GM19023 (cell line): ENCODE results near the gene URB1.

Source experiments
- ATAC-seq: cut with Tn5 transposase; IDR thresholded peaks from one replicate; pipeline ENCODE4 v1.9.1; 2021; ENCODE audit warnings: mild to moderate bottlenecking, moderate library complexity; ENCODE audit not compliant: unreplicated experiment

URB1 gene

DNA sequence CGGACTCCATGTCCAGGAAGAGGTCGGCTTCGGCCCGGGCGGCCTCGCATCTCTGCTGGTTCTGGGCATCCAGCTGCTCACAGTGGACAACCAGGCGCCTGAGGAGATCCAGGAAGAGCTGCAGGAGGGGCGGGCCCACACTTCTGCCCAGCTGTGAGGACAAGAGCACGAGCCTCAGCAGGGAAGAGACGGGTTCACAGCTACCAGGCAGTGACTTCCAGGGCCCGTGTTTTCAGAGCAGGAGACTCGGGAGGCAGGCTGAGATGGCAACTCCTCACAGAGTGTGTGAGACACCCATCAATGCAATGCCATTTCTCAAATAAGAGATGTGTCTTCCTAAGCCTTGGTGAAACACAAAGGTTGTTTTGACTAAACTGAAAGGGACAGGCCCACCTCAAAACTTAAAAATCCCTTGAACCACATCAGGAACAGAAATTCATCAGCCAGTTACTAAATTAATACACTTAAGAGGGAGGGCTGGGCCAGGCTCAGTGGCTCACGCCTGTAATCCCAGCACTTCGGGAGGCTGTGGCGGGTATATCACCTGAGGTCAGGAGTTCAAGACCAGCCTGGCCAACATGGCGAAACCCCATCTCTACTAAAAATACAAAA lies 43.4 kb downstream of the URB1 start:
- no peak for ATAC-seq

DNA sequence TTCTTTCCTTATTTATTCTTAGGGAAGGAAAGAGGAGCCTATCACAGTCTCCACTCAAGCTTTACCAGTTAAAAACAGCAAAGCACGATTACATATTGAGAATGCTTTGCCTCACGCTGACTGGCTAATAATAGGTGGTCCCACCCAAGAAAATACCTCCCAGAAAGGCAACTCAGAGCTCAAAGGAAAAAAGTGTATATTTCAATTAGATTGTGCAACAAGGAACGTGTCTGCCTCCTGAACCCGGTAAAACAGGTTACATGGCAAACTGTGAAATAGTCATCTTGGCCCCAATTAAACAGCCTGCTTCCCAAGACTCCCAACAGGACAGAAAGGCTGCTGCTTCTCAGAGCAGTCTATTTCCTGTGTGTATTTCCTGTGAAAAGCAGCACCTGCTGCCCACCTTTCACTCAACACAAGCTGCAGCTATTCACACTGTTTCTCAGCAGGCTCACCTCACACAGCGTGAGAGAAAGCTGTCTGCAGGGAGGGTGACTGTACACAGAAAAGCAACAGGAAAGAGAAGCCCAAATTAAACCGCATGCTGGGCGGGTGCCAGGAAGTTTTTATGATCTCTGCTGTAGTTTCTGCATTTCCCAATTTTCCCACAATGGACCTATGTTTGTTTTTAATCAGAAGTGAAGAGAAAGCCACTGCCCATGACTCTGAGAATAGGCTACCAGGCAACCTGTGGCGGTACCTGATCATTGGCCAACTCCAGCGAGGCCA lies 44.0 kb downstream of the URB1 start:
- no peak for ATAC-seq

DNA sequence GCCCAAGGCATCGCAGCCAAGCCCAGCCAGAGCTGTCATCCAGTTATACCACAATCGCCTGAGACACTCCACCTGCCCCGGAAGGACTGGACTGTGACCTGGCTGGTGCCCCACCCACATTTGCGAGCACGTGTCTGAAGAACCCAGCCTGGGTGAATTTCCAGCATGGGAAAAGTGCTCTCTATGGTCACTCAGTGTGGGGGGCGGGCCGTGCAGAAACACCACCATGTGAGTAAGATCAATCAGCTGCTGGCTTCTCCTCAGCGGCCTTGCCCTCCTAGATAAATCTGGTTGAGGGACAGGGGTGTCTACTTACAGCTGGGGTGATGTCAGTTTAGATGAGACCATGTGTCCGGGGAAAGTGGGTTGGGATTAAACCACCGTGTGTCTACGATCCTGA lies 44.8 kb downstream of the URB1 start:
- no peak for ATAC-seq

DNA sequence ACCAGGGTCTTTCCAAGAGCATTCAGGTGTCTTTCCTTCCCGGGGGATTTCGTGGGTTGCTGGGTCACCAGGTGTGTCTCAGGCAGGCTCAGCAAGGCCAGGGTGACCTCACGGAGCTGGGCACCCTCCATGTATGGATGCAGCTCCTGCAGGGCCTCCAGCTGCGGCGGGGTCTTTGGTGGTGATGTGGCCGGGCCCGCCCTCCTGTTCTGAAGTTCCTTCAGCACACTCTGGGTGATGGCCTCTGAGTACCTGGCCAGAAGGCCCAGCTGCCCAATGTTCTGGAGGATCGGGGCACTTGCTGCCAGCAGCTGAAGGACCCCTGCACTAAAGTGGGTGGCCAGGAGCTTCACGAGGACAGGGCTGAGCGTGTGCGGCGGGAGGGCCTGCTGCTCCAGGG lies 45.5 kb downstream of the URB1 start:
- no peak for ATAC-seq

DNA sequence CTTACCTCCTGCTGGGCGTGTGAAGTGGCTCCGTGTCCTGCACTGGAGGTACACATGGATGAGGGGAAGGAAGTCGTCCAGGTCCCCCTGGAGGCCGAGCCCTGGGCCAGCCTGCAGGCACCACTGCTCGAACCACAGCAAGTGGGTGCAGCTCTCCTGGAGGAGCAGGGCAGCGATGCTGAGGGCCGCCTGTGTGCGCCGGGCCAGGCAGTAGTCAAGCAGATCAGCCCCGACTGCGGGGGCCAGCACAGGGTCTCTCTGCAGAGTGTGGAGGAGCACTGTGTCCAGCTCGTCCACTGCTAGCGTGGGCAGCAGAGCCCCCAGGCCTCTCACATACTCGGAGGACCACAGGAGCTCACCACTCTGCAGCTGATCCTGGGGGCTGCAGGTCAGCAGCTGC lies 45.9 kb downstream of the URB1 start:
- ATAC-seq: no peak

GRCh38 chr21:32340863-32341848 lies 51.7 kb downstream of the URB1 start:
- no peak for ATAC-seq

DNA sequence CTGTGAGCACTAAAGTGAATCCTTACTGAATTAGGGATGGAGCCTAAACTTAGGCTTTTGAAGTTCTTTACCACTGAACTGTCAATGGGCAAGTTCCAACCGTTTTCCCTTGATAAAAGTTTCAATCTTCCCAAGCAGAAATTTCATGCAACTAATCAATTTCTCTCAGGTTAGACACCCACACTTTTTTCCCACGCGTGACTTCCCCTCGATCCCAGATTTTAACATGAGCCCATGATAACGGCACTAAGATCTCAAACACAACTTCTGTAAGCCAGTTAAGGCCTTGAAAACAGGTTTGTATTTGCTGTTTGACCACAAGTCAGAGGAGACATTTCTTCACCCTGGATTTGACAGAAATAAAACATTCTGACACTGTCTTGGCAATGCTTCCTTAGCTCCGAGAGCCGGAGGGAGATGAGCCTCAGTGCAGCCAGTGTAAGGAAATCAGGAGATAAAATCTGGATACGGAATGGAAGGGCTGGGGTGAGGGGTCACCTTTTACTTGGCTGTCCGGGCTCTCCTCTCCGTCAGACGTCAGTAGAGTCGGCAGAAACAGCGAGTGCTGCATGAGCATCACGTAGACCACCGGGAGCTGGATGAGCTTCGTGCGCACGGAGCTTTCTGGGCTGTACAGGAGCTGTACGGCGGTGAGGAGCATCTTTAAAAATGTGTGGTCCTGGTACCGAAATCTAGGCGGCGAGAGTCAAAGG lies 54.4 kb downstream of the URB1 start:
- no peak for ATAC-seq

GRCh38 chr21:32337206-32337605 lies 55.6 kb downstream of the URB1 start:
- ATAC-seq: no peak

- ATAC-seq: no peak
These were observed 56.1 kb downstream of the URB1 start for GRCh38 chr21:32336711-32337110.

- ATAC-seq: no peak
These were observed 56.9 kb downstream of the URB1 start for GRCh38 chr21:32335601-32336575.

GRCh38 chr21:32334980-32335531 lies 57.8 kb downstream of the URB1 start:
- no peak for ATAC-seq

DNA sequence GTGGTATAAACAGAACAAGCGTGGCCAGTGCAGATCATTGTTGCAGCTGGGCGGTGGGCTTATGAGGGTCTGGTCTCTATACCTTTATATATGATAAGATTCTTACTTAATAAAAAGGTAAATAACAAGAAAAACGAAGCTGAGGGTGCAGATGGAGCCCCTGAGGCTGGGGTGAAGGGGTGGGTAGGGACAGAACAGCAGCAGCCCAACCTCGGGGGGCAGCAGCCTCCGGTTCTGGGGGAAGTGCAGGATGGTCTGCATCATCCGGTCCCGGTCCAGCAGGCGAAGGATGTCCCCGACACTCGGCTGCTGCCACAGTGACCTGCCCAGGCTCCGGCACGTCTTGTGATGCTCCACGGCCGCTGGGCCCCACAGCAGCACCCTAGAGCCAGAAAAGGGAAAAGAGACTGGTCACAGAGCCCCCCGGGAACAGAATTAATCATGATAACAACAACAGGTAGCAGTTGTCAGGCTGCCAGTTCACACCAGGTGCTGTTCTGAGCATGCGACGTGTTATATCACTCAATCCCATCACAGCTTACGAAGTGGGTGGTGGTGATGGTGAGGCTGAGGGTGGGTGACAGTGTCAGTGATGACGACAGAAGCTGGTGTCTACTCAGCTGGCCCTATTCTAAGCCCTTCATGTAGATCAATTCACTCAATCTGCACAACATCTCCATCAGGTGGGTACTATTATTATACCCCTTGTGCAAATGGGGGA lies 58.7 kb downstream of the URB1 start:
- no peak for ATAC-seq

GRCh38 chr21:32332463-32332951 lies 60.3 kb downstream of the URB1 start:
- no peak for ATAC-seq

GRCh38 chr21:32331444-32332305 lies 61.1 kb downstream of the URB1 start:
- no peak for ATAC-seq

GRCh38 chr21:32330784-32331311 lies 62.0 kb downstream of the URB1 start:
- no peak for ATAC-seq

GRCh38 chr21:32329776-32330175 lies 63.0 kb downstream of the URB1 start:
- no peak for ATAC-seq

- no peak for ATAC-seq
These were observed 63.5 kb downstream of the URB1 start for GRCh38 chr21:32329331-32329730.
